NCI-H2107 treated with DMSO at 0.1 percent for 48 hours (cell line): Measurements from ENCODE around the gene NARF.

Experiments used
- DNase-seq: peaks from one replicate; lab custom pipeline; 2025; ENCODE audit not compliant: unreplicated experiment; lab: John Stamatoyannopoulos, UW

Gene NARF

GRCh38 chr17:82470065-82470464 lies 11.5 kb downstream of the NARF start:
- no peak for DNase-seq

- DNase-seq, result no peak
These were observed 15.9 kb downstream of the NARF start for GRCh38 chr17:82474223-82475010.

- no peak for DNase-seq
These were observed 16.9 kb downstream of the NARF start for GRCh38 chr17:82475458-82475857.

DNA sequence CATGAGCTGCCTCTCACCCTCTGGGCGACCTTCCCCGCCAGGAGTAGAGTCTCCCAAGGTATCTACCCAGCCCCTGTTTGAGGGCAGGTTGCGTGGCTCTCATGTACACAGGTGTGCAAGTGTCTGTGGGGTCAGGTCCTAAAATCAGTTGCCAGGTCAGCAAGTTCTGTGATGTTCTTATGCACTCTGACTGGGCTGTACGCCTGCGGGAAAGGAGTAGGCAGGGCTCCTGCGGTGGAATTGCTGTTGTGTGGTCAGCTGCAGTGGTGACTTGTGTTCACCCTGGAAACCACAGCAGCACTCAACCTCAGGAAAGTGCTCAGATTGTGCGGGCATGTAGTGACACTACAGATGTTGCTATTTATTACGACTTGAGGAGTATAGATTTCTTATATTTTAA lies 19.4 kb downstream of the NARF start:
- DNase-seq, result no peak

DNA sequence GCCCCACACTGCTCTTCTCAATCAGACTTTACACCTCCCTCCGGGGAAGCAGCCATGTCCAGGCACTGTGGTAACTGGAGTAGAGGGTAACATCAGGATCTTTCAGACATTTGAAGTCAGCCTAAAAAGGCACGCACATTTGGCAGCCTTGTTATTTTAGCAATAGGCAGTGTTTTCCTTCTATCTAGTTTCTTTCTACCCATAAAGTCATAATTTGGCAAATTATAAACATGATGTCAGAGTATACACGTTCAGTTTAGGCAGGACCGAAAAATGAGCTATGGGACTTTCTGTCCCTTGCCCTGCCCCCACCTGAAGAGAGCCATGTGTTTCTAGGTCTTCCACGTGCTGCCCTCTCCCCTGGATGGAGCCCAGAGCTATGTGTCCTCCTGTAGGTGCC lies 21.1 kb downstream of the NARF start:
- DNase-seq, result no peak

DNA sequence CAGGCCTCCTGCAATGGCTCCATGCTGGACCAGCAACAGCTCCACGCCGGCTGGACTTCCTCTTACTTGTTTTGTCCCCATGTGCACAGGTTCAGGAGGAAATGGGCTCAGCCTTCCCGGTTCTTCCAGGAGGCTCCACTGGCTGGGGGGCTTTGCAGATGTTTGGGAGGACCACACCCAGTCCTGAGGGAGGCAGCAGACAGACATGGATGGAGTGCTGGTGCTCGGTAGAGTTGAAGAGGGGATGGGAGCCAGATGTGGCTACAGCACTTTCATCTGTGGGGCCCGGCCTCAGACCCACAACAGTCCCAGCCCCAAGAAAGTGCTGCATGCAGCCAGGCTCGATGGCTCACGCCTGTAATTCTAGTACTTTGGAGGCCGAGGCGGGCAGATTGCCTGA lies 21.8 kb downstream of the NARF start:
- DNase-seq, result no peak

DNA sequence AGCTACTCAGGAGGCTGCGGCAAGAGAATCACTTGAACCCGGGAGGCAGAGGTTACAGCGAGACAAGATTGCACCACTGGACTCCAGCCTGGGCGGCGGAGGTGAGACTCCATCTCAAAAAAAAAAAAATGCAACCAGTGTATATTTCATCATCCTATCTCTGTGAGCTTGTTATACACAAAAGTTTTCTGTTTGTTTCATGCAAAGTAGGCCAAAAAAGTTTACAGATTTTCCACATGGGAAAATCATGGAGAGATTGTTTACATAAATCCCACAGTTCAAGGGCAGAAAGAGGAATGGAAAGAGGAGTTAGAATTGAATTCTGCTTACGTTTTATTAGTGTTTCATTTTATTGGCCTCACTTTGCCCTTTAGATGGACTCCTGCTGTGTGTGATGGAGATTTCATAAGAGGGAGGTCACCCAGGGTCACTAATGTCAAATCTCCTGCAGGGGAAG lies 24.7 kb downstream of the NARF start:
- DNase-seq, result no peak

DNA sequence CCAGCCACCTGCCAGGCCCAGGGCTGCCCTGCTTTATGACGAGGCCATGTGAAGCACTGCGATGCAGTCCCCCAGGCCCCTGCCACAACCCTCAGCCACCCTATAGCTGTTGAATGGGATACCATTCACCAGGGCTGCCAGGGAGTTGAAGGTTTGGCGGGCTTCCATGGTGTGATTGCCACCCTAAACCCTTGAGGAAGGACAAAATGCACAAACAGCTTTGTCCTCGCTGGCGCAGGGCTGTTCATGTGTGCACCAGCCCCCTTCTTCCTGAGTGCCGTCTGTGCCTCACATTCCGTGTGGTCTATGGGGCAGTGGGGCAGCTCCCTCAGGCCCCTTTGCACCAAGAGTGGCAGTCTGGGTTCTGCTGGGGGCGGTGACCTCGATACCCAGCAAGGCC lies 25.3 kb downstream of the NARF start:
- DNase-seq, result no peak

DNA sequence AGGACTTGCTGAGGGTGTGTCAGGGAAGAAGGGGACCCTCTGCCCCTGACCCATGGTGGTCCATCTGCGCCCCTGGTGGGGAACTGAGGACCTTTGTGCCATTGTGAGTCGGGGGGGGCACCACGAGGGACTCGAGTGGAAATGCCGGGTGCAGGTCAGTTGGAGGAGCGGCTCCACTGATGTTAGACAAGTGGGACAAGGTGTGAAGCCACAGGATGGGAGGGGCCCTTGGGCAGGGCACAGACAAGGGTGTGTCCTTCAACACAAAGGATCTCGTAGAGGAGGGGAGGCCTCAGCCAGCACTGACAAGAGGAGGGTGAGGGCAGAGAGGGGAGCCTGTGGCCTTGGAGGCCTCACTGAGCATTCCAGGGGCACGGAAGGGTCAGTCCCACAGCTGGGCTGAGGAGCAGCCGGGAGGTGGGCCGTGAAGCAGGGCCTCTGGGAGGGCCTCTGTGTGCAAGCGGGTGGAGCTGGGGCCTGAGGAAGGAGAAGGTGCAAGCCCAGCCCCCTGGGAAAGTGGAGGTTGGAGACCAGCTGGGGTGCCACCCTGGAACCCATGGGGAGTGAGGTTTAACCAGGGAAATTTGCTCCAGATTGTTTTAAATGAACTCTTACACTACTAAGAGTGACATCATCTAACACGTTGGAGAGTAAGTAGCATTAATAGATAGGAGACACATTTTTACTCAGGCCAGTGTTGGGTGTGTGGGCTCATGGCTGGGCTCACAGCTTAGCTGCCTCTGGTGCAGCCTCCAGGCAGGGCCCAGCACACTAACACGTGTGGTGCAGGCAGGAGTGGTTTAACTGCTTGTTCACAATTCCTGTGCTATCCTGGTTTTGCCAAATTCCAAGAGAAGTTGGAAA lies 27.9 kb downstream of the NARF start:
- DNase-seq, result no peak

DNA sequence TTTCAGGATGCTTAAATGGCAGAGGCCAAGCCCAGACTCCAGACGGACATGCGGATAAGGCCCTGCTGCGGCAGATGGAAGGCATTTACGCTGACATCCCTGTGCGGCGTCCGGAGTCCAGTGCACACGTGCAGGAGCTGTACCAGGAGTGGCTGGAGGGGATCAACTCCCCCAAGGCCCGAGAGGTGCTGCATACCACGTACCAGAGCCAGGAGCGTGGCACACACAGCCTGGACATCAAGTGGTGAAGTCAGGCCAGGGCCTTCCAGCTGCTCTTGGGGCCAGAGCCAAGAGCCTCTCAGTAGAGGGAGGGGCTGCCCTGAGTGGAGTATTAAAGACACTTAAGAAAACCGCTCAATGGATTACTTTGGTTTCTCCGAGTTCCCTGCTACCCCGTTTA lies 29.4 kb downstream of the NARF start:
- DNase-seq, result no peak

GRCh38 chr17:82489117-82489516 lies 30.6 kb downstream of the NARF start:
- no peak for DNase-seq

GRCh38 chr17:82489851-82490511 lies 31.4 kb downstream of the NARF start:
- peak; percentile 98 for DNase-seq

GRCh38 chr17:82490512-82491195 lies 32.1 kb downstream of the NARF start:
- DNase-seq, result peak; percentile 98

DNA sequence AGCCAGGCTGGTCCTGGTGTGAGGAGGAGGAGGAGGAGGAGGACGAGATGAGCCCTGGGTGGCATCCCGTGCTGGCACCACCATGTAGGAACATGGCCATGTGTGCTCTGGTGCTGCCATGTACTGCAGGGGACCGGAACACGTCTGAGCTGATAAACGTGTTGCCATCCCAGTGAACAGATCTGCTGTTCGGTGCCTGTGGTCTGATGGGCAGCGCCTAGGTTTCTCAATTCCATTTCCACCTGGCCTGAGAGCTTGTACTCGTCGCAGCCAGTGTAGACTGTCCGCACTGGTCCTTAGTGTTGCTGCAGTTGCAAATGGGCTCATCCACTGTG lies 32.6 kb downstream of the NARF start:
- no peak for DNase-seq

- DNase-seq, result no peak
These were observed 33.0 kb downstream of the NARF start for GRCh38 chr17:82491533-82491932.

GRCh38 chr17:82492643-82493225 lies 34.2 kb downstream of the NARF start:
- no peak for DNase-seq

GRCh38 chr17:82493226-82493781 lies 34.8 kb downstream of the NARF start:
- no peak for DNase-seq

DNA sequence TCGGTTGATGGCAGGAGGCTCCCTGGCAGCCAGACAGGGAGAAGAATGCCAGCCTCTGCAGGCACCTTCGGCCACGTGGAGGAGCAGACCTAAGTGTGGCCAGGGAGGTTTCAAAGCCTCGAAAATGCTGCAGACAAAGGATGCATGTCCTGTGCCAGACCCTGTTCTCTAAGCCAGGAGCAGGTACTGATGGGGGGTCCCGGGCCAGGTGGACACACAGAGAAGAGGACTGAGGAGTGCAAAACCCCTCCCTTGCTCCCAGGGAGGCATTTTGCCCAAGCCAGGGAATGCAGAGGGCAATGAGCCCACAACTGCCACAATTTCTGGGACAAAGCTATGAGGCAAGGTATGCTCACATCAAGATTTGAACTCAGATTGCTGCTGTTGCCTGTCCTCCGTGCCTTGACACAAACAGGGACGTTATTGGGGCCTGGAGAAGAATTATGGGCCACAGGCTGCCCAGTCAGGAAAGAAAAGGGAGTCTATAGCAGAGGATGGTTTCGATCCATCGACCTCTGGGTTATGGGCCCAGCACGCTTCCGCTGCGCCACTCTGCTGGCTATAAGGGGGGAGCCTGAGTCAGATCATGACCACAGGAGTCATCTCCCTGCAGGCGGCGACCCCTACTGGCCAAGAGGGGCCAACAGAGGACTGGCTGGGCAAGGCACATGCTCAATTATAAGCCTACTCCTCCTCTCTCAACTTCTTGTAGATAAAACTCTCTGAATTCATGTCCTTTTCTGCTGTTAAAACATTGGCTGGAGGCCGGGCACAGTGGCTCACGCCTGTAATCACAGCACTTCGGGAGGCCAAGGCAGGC lies 35.9 kb downstream of the NARF start:
- peak; percentile 51 for DNase-seq

DNA sequence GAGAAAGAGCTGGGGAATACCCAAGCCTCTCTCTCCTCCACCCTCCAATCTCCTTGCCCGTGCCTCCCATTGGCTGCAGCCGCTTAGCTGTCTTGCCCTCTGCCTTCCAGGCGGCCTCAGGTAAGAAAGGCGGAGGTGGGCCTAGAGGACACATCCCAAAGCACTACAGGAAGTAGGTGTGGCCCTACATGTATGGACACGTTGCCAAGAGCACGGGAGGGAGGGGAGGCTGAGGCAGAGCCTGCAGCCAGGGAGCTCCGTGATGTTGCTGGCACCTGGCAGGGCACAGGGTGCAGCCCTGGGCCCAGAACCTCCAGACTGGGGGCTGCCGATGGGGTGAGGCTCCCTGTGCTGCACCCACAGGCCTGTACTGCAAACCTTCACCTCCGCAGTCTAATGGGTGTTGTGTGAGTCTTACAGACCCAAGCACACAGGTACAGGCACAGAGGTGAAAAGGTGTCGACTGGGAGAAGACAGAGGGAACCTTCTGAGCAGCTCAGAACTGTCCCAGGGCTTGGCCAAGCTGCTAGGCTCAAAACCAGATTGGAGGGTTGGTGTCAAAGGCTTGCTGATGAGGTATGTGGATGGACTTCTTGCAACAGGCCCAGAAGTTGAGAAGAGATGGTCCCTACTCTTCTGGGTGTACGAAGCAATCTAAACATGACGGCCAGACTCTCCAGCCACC lies 37.4 kb downstream of the NARF start:
- DNase-seq, result no peak
